MCF 10A (cell line): ENCODE data around the gene MAN1C1. TPM values are rescaled to one million over a fixed set of nuclear protein-coding genes. Genes with fewer than 3 reads are reported as not detected.

ENCODE experiments used
- BruUV-seq: library from RNA; stranded (reverse); fragments of 400-500 nt; replicated peaks from 2 replicates; lab custom pipeline; 2021; lab: Mats Ljungman, UMichigan
- CTCF ChIA-PET: fragments of 300-600 bp; sonication (Branson Sonifier 250); formaldehyde crosslinking; extraction: SDS; loops from one replicate; lab custom pipeline; 2021; ENCODE audit warnings: antibody characterized with exemption, inconsistent platforms; lab: Yijun Ruan, JAX
- POLR2A ChIA-PET: fragments of 300-600, 350-650 bp; sonication (Branson Sonifier 250); formaldehyde crosslinking; extraction: SDS; loops from one replicate; lab custom pipeline; 2020; ENCODE audit warnings: antibody characterized with exemption, inconsistent platforms; lab: Yijun Ruan, JAX
- DNase-seq: peaks from one replicate; pipeline ENCODE4 v3.0.0-alpha.2; 2018; ENCODE audit not compliant: unreplicated experiment
- H3K27ac Mint-ChIP-seq: one replicate; pipeline ENCODE4 v1.8.0; 2022; ENCODE audit warnings: mild to moderate bottlenecking, low read depth, mixed read lengths; ENCODE audit not compliant: unreplicated experiment
- H3K27me3 Mint-ChIP-seq: one replicate; pipeline ENCODE4 v1.8.0; 2022; ENCODE audit warnings: mixed read lengths; ENCODE audit not compliant: insufficient read depth, unreplicated experiment
- H3K36me3 Mint-ChIP-seq: one replicate; pipeline ENCODE4 v1.8.0; 2022; ENCODE audit warnings: mild to moderate bottlenecking, moderate library complexity, mixed read lengths; ENCODE audit not compliant: insufficient read depth, unreplicated experiment
- H3K4me1 Mint-ChIP-seq: one replicate; pipeline ENCODE4 v1.8.0; 2022; ENCODE audit warnings: mixed read lengths; ENCODE audit not compliant: insufficient read depth, unreplicated experiment
- H3K4me3 Mint-ChIP-seq: one replicate; pipeline ENCODE4 v1.8.0; 2022; ENCODE audit warnings: mild to moderate bottlenecking, moderate library complexity, mixed read lengths; ENCODE audit not compliant: unreplicated experiment
- H3K9me3 Mint-ChIP-seq: one replicate; pipeline ENCODE4 v1.8.0; 2022; ENCODE audit warnings: mixed read lengths; ENCODE audit not compliant: unreplicated experiment
- CTCF ChIP-seq: fragments of 200-600 bp; IDR thresholded peaks from one replicate; pipeline ENCODE4 v1.8.0; 2022; ENCODE audit warnings: antibody characterized with exemption, mild to moderate bottlenecking; ENCODE audit not compliant: unreplicated experiment
- intact Hi-C: fragments of 100-400 bp; cut with micrococcal nuclease; formaldehyde crosslinking; loops from 2 replicates; pipeline ENCODE4 v1.14.1; 2022
- total RNA-seq: library from RNA; stranded (reverse); gene quantifications from 2 replicates; pipeline ENCODE4 v1.2.3, GENCODE V29; 2022

MAN1C1 gene
- total RNA-seq, 1 experiment from 2014 or later, result not detected

- no peak for TF ChIP-seq CTCF
- no peaks in the 10 kb centered on the region for H3K36me3 Mint-ChIP-seq
- H3K27ac Mint-ChIP-seq, result no peak overlapping the region
- intact Hi-C loops, result no loop called here
- DNase-seq, result peak; percentile 28
- ChIA-PET CTCF (interaction anchor here (0.7 to 0.9 kb wide), 3 partner anchors 22 to 556 kb away, joined by 3 to 5 read pairs (median 3); no protein-coding TSS in a partner anchor), POLR2A (interaction anchor here (0.7 to 1.4 kb wide), 3 partner anchors 46 to 541 kb away, joined by 3 to 5 read pairs (median 4); partner anchors contain the start of genes MTFR1L and SYF2)
- H3K4me3 Mint-ChIP-seq, result no peak overlapping the region
- peaks cover 6% of the 10 kb centered on the region for H3K4me1 Mint-ChIP-seq
- H3K9me3 Mint-ChIP-seq, result no peaks in the 10 kb centered on the region
- H3K27me3 Mint-ChIP-seq, result no peaks in the 10 kb centered on the region
- no TSS peak for BruUV-seq
Measured at GRCh38 chr1:25773441-25774125, 157.0 kb downstream of the MAN1C1 start.

GRCh38 chr1:25774206-25774803 lies 157.7 kb downstream of the MAN1C1 start:
- H3K36me3 Mint-ChIP-seq, result no peaks in the 10 kb centered on the region
- BruUV-seq, result no TSS peak
- intact Hi-C loops, result no loop called here
- no peaks in the 10 kb centered on the region for H3K9me3 Mint-ChIP-seq
- CTCF ChIA-PET, result interaction anchor here (0.8 to 0.9 kb wide), 2 partner anchors 21 to 254 kb away, joined by 3 to 5 read pairs; no protein-coding TSS in a partner anchor
- H3K27ac Mint-ChIP-seq, result no peak overlapping the region
- POLR2A ChIA-PET, result interaction anchor here (0.9 to 1.4 kb wide), 2 partner anchors 45 to 79 kb away, joined by 3 to 4 read pairs; partner anchors contain the start of gene MTFR1L
- H3K4me1 Mint-ChIP-seq, result peaks cover 6% of the 10 kb centered on the region
- no peak overlapping the region for H3K4me3 Mint-ChIP-seq
- no peak for TF ChIP-seq CTCF
- no peaks in the 10 kb centered on the region for H3K27me3 Mint-ChIP-seq
- no peak for DNase-seq

DNA sequence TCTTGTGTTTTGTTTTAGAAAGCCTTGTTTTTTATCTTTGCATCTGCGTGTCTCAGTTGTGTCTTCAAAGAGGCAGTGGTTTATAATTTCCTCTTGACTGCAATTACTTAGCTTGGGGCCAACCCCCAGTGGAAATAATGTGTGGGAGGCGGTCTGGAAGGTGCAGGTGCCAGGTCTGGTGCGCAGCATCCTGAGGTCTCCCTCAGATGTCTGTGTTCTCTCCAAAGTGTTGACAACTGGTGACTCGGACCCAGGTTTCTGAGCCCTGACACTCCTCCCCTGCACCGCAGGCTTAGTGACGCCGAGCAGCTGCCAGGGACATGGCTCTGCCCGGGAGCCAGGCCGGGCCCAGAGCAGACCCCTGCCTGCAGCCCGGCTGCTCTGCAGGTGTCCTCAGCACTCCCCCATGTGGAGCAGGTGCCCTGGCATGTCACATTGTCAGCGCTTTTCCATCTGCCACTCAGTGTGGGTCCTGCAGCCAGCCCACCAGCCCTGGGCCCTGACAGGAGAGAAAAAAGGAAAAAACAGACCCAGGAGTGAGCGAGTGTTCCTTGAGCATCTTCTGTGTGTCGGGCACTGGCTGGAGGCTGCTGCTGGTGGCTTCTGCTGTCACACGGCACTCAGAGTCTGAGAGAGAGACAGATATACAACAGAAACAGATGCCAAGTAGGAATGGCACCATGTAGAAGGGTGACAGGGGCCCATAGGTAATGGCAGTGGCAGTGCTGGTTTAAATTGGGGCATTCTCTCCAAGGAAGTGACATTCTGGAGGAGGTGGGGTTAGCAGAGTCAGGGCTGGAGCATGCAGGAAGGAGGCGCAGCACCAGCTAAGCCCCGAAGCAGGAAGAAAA lies 158.6 kb downstream of the MAN1C1 start:
- Mint-ChIP-seq H3K27ac (no peak overlapping the region), H3K36me3 (no peaks in the 10 kb centered on the region), H3K27me3 (no peaks in the 10 kb centered on the region), H3K4me1 (peaks cover 6% of the 10 kb centered on the region), H3K4me3 (no peak overlapping the region), H3K9me3 (no peaks in the 10 kb centered on the region)
- intact Hi-C loops, result no loop called here
- no TSS peak for BruUV-seq
- ChIA-PET POLR2A (interaction anchor here (0.7 kb wide), 1 partner anchor 260 kb away, joined by 3 read pairs; no protein-coding TSS in a partner anchor), CTCF (no interaction called here)
- no peak for DNase-seq
- no peak for TF ChIP-seq CTCF
